AG10803 (cell line): ENCODE measurements around the gene MSH3.

ENCODE experiments used
- DNase-seq: peaks from one replicate; pipeline ENCODE4 v3.0.0; 2010; ENCODE audit warnings: low read depth
- H3K4me3 ChIP-seq: 2 replicates; pipeline ENCODE4 v1.5.1; 2011; ENCODE audit warnings: mild to moderate bottlenecking, low read length, control low read depth
- CTCF ChIP-seq: conservative IDR thresholded peaks from 2 replicates; pipeline ENCODE4 v1.5.1; 2011; ENCODE audit warnings: mild to moderate bottlenecking, low read length, control low read depth, inconsistent platforms

The MSH3 gene

GRCh38 chr5:80619086-80619485, 35.4 kb upstream of the MSH3 start:
- TF ChIP-seq CTCF: no peak
- H3K4me3 ChIP-seq: no peak overlapping the region
- DNase-seq: no peak

- H3K4me3 ChIP-seq: no peak overlapping the region
- no peak for TF ChIP-seq CTCF
- DNase-seq: peak; percentile 33
Measured at GRCh38 chr5:80620211-80620610, 34.2 kb upstream of the MSH3 start.

GRCh38 chr5:80622756-80623155, 31.7 kb upstream of the MSH3 start:
- H3K4me3 ChIP-seq: no peak overlapping the region
- DNase-seq: no peak
- TF ChIP-seq CTCF: no peak

- no peak for DNase-seq
- no peak overlapping the region for H3K4me3 ChIP-seq
- no peak for TF ChIP-seq CTCF
Measured at GRCh38 chr5:80623999-80624398, 30.5 kb upstream of the MSH3 start.

- no peak for TF ChIP-seq CTCF
- no peak for DNase-seq
Measured at GRCh38 chr5:80625230-80625629, 29.2 kb upstream of the MSH3 start.

GRCh38 chr5:80629281-80629680, 25.2 kb upstream of the MSH3 start:
- no peak for TF ChIP-seq CTCF
- H3K4me3 ChIP-seq: no peak overlapping the region
- no peak for DNase-seq

More at GRCh38 chr5:80625230-80625629, 29.2 kb upstream of the MSH3 start:
- no peak overlapping the region for H3K4me3 ChIP-seq

GRCh38 chr5:80631278-80632259, 22.9 kb upstream of the MSH3 start:
- no peak for DNase-seq
- no peak for TF ChIP-seq CTCF
- no peak overlapping the region for H3K4me3 ChIP-seq
